NCI-H774 (cell line): ENCODE data around the gene CREB3.

Experiments used
- DNase-seq: peaks from one replicate; lab custom pipeline; 2025; lab: John Stamatoyannopoulos, UW

CREB3 gene

GRCh38 chr9:35781066-35781465 lies 48.6 kb downstream of the CREB3 start:
- DNase-seq: no peak

GRCh38 chr9:35783418-35783817 lies 51.0 kb downstream of the CREB3 start:
- DNase-seq: no peak
